A172 (cell line): Measurements from ENCODE around the gene CYP39A1. TPM values are rescaled to one million over a fixed set of nuclear protein-coding genes. Genes with fewer than 3 reads are reported as not detected.

Source experiments
- DNase-seq: peaks from one replicate; pipeline ENCODE4 v3.0.0-alpha.2; 2015; ENCODE audit warnings: low spot score
- total RNA-seq: library from RNA; depleted of rRNA; stranded (reverse); fragments of >200 nt; shearing (Covaris generic); gene quantifications from 2 replicates; pipeline ENCODE4 v1.2.3, GENCODE V29; 2014; rRNA removed

Gene CYP39A1
- not detected in 2 replicates for total RNA-seq

GRCh38 chr6:46652603-46653438 lies at the start of gene CYP39A1, which contains the start of gene SLC25A27:
TSS of gene CYP39A1 (minus strand) at chr6:46652818. CDS start at chr6:46652582, 236 bp downstream.
TSS of gene SLC25A27 (plus strand) at chr6:46652975. CDS start at chr6:46653193, 218 bp downstream.
- DNase-seq = peak; percentile 42

- no peak for DNase-seq
Measured at GRCh38 chr6:46699970-46700369, 47.4 kb upstream of the CYP39A1 start.

- DNase-seq = no peak
Measured at GRCh38 chr6:46690911-46691451, 38.4 kb upstream of the CYP39A1 start.

GRCh38 chr6:46690141-46690755 lies 37.6 kb upstream of the CYP39A1 start:
- no peak for DNase-seq

- no peak for DNase-seq
Measured at GRCh38 chr6:46689657-46690056, 37.0 kb upstream of the CYP39A1 start.

GRCh38 chr6:46688966-46689335 lies 36.3 kb upstream of the CYP39A1 start:
- DNase-seq = no peak

GRCh38 chr6:46688117-46688965 lies 35.7 kb upstream of the CYP39A1 start:
- no peak for DNase-seq

GRCh38 chr6:46687619-46688097 lies 35.0 kb upstream of the CYP39A1 start, which contains the start of gene TDRD6:
TSS of gene TDRD6 (plus strand) at chr6:46687885. CDS start at chr6:46688129, 244 bp downstream.
- DNase-seq = no peak

GRCh38 chr6:46684771-46685170 lies 32.2 kb upstream of the CYP39A1 start:
- DNase-seq = peak; percentile 33

- no peak for DNase-seq
Measured at GRCh38 chr6:46677314-46677654, 24.7 kb upstream of the CYP39A1 start.

- DNase-seq = no peak
Measured at GRCh38 chr6:46676604-46677313, 24.1 kb upstream of the CYP39A1 start.

GRCh38 chr6:46674410-46674809 lies 21.8 kb upstream of the CYP39A1 start:
- DNase-seq = no peak

GRCh38 chr6:46667377-46667776 lies 14.8 kb upstream of the CYP39A1 start:
- DNase-seq = no peak

GRCh38 chr6:46661483-46661882 lies 8.9 kb upstream of the CYP39A1 start:
- DNase-seq = no peak

- no peak for DNase-seq
Measured at GRCh38 chr6:46657642-46658041, 5.0 kb upstream of the CYP39A1 start.

- DNase-seq = no peak
Measured at GRCh38 chr6:46655803-46656202, 3.2 kb upstream of the CYP39A1 start.

- no peak for DNase-seq
Measured at GRCh38 chr6:46653439-46654195, 999 bp upstream of the CYP39A1 start.

- no peak for DNase-seq
Measured at GRCh38 chr6:46652232-46652602, 401 bp downstream of the CYP39A1 start.

GRCh38 chr6:46651816-46652215 lies 802 bp downstream of the CYP39A1 start:
- no peak for DNase-seq

- DNase-seq = no peak
Measured at GRCh38 chr6:46651006-46651405, 1.6 kb downstream of the CYP39A1 start.
